Gastrocnemius medialis (tissue), 4 donors: Measurements from ENCODE around the gene RIPK3. TPM values are rescaled to one million over a fixed set of nuclear protein-coding genes. Genes with fewer than 3 reads are reported as not detected.

ENCODE experiments used
- ATAC-seq, 2 donors: fragments of 150-250 bp; one replicate each; pipeline ENCODE4 v1.9.1; 2016
- DNase-seq, 2 donors: peaks; one replicate each; pipeline ENCODE4 v3.0.0-alpha.2; 2019
- H3K27ac ChIP-seq, 4 donors: fragments of 200-600 bp; sonication (generic); 1 replicate in 1 of 4; 2 replicates in 3 of 4; pipeline ENCODE4 v1.5.1; 2016 to 2018; ENCODE audit warnings: mild to moderate bottlenecking in 2 of 4, moderate library complexity in 1 of 4
- H3K27me3 ChIP-seq, 3 donors: fragments of 200-600 bp; sonication (generic) in 2 of 3; 1 replicate in 1 of 3; 2 replicates in 2 of 3; pipeline versions ENCODE4 v1.5.1 to v1.6.0; 2016 to 2019; ENCODE audit warnings: mild to moderate bottlenecking in 1 of 3, moderate library complexity in 1 of 3
- H3K36me3 ChIP-seq, 2 donors: fragments of 200-600 bp; sonication (generic) in 1 of 2; one replicate each; pipeline ENCODE4 v1.5.1; 2017 to 2018
- H3K4me1 ChIP-seq, 2 donors: fragments of 200-600 bp; sonication (generic) in 1 of 2; one replicate each; pipeline ENCODE4 v1.5.1; 2016 to 2017; ENCODE audit warnings: mild to moderate bottlenecking in 2 of 2
- H3K4me3 ChIP-seq, 4 donors: fragments of 200-600 bp; sonication (generic) in 3 of 4; 1 replicate in 1 of 4; 2 replicates in 3 of 4; pipeline ENCODE4 v1.5.1; 2016 to 2019; ENCODE audit warnings: mild to moderate bottlenecking in 2 of 4
- H3K9me3 ChIP-seq, 3 donors: fragments of 200-600 bp; sonication (generic) in 2 of 3; 1 replicate in 1 of 3; 2 replicates in 2 of 3; pipeline ENCODE4 v1.5.1; 2016 to 2019
- CTCF ChIP-seq, 5 experiments: fragments of 450-650 bp in 3 of 5; fragments of 200-600 bp in 2 of 5; sonication (generic) in 2 of 5; IDR thresholded peaks in 4 of 5; conservative IDR thresholded peaks in 1 of 5; 1 replicate in 4 of 5; 2 replicates in 1 of 5; pipeline ENCODE4 v1.5.1; 2016 to 2019; ENCODE audit warnings: antibody characterized with exemption in 5 of 5, mild to moderate bottlenecking in 3 of 5, moderate library complexity in 3 of 5
- POLR2A ChIP-seq, 2 donors: fragments of 450-650 bp; IDR thresholded peaks; one replicate each; pipeline ENCODE4 v1.6.1; 2017; ENCODE audit warnings: antibody characterized with exemption in 2 of 2, mild to moderate bottlenecking in 2 of 2, moderate library complexity in 2 of 2
- in situ Hi-C, 4 donors: fragments of 200-750 bp; cut with MboI; loops; one replicate each; pipeline versions ENCODE4 v1.15.0 to v1.8.0; 2017; ENCODE audit warnings: low sequenced_read_pairs in 4 of 4
- intact Hi-C: fragments of 100-400 bp; cut with DNase I; formaldehyde crosslinking; loops from one replicate; pipeline ENCODE4 v1.15.1; 2023; ENCODE audit warnings: low total_unique reads
- total RNA-seq, 4 donors: library from RNA; depleted of rRNA; stranded (reverse); fragments of >200 nt; gene quantifications; one replicate each; pipeline versions ENCODE4 v1.1.0 to v1.2.3, GENCODE V29; 2016

Gene RIPK3
- total RNA-seq, 4 donors from 2014 or later = 0.66 to 1.6 (median 0.97) TPM

GRCh38 chr14:24351517-24351916 is 11.7 kb upstream of the RIPK3 start:
- TF ChIP-seq POLR2A (IDR thresholded peaks at IDR 0.05) (no peak), CTCF (IDR thresholded peaks at IDR 0.05 in 4 of 5, conservative IDR thresholded peaks at IDR 0.05 in 1 of 5) (no peak)
- no peak for ATAC-seq
- no peak for DNase-seq
- intact Hi-C loops = no loop called here
- Histone ChIP-seq H3K27me3 (peaks cover 0 to 14% (median 9%) of the 10 kb centered on the region in 3 donors), H3K36me3 (no peaks in the 10 kb centered on the region), H3K9me3 (no peaks in the 10 kb centered on the region), H3K4me3 (no peak overlapping the region), H3K4me1 (no peaks in the 10 kb centered on the region), H3K27ac (no peak overlapping the region)
- in situ Hi-C loops = no loop called here

- Histone ChIP-seq H3K9me3 (no peaks in the 10 kb centered on the region), H3K36me3 (no peaks in the 10 kb centered on the region), H3K27me3 (peaks cover 0 to 14% (median 9%) of the 10 kb centered on the region in 3 donors), H3K27ac (no peak overlapping the region), H3K4me3 (no peak overlapping the region), H3K4me1 (no peaks in the 10 kb centered on the region)
- intact Hi-C loops = no loop called here
- in situ Hi-C loops = no loop called here
- DNase-seq (no peak), ATAC-seq (no peak)
- TF ChIP-seq POLR2A (IDR thresholded peaks at IDR 0.05) (no peak), CTCF (IDR thresholded peaks at IDR 0.05 in 4 of 5, conservative IDR thresholded peaks at IDR 0.05 in 1 of 5) (no peak)
Observed at GRCh38 chr14:24349742-24350141, 10.0 kb upstream of the RIPK3 start.

GRCh38 chr14:24348186-24348585 is 8.4 kb upstream of the RIPK3 start:
- TF ChIP-seq POLR2A (IDR thresholded peaks at IDR 0.05) = no peak
- TF ChIP-seq CTCF (IDR thresholded peaks at IDR 0.05 in 4 of 5, conservative IDR thresholded peaks at IDR 0.05 in 1 of 5) = no peak
- Histone ChIP-seq H3K36me3 (no peaks in the 10 kb centered on the region), H3K27ac (no peak overlapping the region), H3K9me3 (no peaks in the 10 kb centered on the region), H3K27me3 (peaks cover 0 to 10% (median 6%) of the 10 kb centered on the region in 3 donors), H3K4me3 (no peak overlapping the region), H3K4me1 (no peaks in the 10 kb centered on the region)
- intact Hi-C loops (no loop called here), in situ Hi-C loops (no loop called here)
- no peak for DNase-seq
- no peak for ATAC-seq

- H3K36me3 ChIP-seq = no peaks in the 10 kb centered on the region
- TF ChIP-seq CTCF (IDR thresholded peaks at IDR 0.05 in 4 of 5, conservative IDR thresholded peaks at IDR 0.05 in 1 of 5) = no peak
- intact Hi-C loops = no loop called here
- H3K4me1 ChIP-seq = no peaks in the 10 kb centered on the region
- DNase-seq (no peak), ATAC-seq (no peak)
- peaks cover 0 to 10% (median 4%) of the 10 kb centered on the region in 3 donors for H3K27me3 ChIP-seq
- in situ Hi-C loops = no loop called here
- peak overlapping the region in 2 of 4 donors; percentile 17 to 21 for H3K27ac ChIP-seq
- H3K4me3 ChIP-seq = no peak overlapping the region
- H3K9me3 ChIP-seq = no peaks in the 10 kb centered on the region
Observed at GRCh38 chr14:24347134-24347533, 7.3 kb upstream of the RIPK3 start.
